HepG2 (cell line): Measurements from ENCODE around the gene GDF7. TPM values are rescaled to one million over a fixed set of nuclear protein-coding genes. Genes with fewer than 3 reads are reported as not detected.

Experiments
- ATAC-seq: fragments of 200-7000 bp; cut with Tn5 transposase; 3 replicates; pipeline ENCODE4 v1.9.1; 2020; ENCODE audit warnings: mild to moderate bottlenecking, moderate library complexity
- BruUV-seq: library from RNA; stranded (reverse); fragments of 400-500 nt; replicated peaks from 2 replicates; lab custom pipeline; 2021; lab: Mats Ljungman, UMichigan
- CTCF ChIA-PET: fragments of 300-600 bp; formaldehyde crosslinking; extraction: SDS; loops from one replicate; lab custom pipeline; 2021; ENCODE audit warnings: low total read pairs, inconsistent platforms, low intra/inter-chr PET ratio; lab: Yijun Ruan, JAX
- POLR2A ChIA-PET: fragments of 350-600 bp; sonication (Branson Sonifier 250); formaldehyde crosslinking; loops from one replicate; lab custom pipeline; 2020; ENCODE audit warnings: antibody characterized with exemption, inconsistent platforms; lab: Yijun Ruan, JAX
- DNase-seq: peaks from one replicate; pipeline ENCODE4 v3.0.0-alpha.2; 2015; ENCODE audit warnings: low spot score
- FAIRE-seq: peaks from 3 replicates; lab custom pipeline; 2011; peaks lifted over from hg19 to GRCh38; lab: Jason Lieb, UNC
- H2AFZ ChIP-seq: one replicate; pipeline ENCODE4 v1.6.1; 2011; ENCODE audit warnings: low read length, inconsistent platforms
- H3K27ac ChIP-seq: fragments of 300-600 bp; 3 replicates; pipeline ENCODE4 v1.8.0; 2011; ENCODE audit warnings: mixed run types, mild to moderate bottlenecking, mixed read lengths, low read length, inconsistent platforms; ENCODE audit not compliant: insufficient read depth; ENCODE audit errors: extremely low read length
- H3K27me3 ChIP-seq, 2 experiments: fragments of 200-600 bp in 1 of 2; 2 replicates in 1 of 2; 3 replicates in 1 of 2; pipeline versions ENCODE4 v1.6.0 to v1.8.0; 2011; ENCODE audit warnings: low read length in 2 of 2, mild to moderate bottlenecking in 2 of 2, moderate library complexity in 2 of 2, inconsistent platforms in 1 of 2; ENCODE audit not compliant: insufficient read depth in 2 of 2, control insufficient read depth in 1 of 2
- H3K36me3 ChIP-seq, 2 experiments: fragments of 200-600 bp in 1 of 2; replicated peaks in 1 of 2; 2 replicates in 1 of 2; 3 replicates in 1 of 2; pipeline versions ENCODE4 v1.5.1 to v1.8.0; 2011; ENCODE audit warnings: low read length in 2 of 2, inconsistent platforms in 1 of 2; ENCODE audit not compliant: insufficient read depth in 2 of 2, control insufficient read depth in 1 of 2
- H3K4me1 ChIP-seq: 2 replicates; pipeline ENCODE4 v1.5.1; 2012; ENCODE audit warnings: low read length, inconsistent platforms; ENCODE audit not compliant: insufficient read depth
- H3K4me2 ChIP-seq: 2 replicates; pipeline ENCODE4 v1.6.0; 2011; ENCODE audit warnings: low read depth, low read length, inconsistent platforms
- H3K4me3 ChIP-seq, 3 experiments: fragments of 200-600 bp in 1 of 3; sonication (generic), shearing (Covaris generic) in 1 of 3; replicated peaks in 1 of 3; 2 replicates each; pipeline ENCODE4 v1.5.1; 2011 to 2016; ENCODE audit warnings: low read length in 3 of 3, inconsistent platforms in 2 of 3, low read depth in 2 of 3, mild to moderate bottlenecking in 2 of 3, control low read depth in 1 of 3, mixed read lengths in 1 of 3; ENCODE audit not compliant: insufficient read depth in 1 of 3
- H3K79me2 ChIP-seq: one replicate; pipeline ENCODE4 v1.6.1; 2011; ENCODE audit warnings: low read length, inconsistent platforms; ENCODE audit not compliant: insufficient read depth
- H3K9ac ChIP-seq: 2 replicates; pipeline ENCODE4 v1.6.0; 2011; ENCODE audit warnings: mild to moderate bottlenecking, low read depth, low read length, inconsistent platforms; ENCODE audit not compliant: insufficient read depth
- H3K9me3 ChIP-seq: 2 replicates; pipeline ENCODE4 v1.5.1; 2012; ENCODE audit warnings: mild to moderate bottlenecking, low read length
- H4K20me1 ChIP-seq: 2 replicates; pipeline ENCODE4 v1.6.0; 2011; ENCODE audit warnings: inconsistent platforms, mild to moderate bottlenecking, low read length, moderate library complexity; ENCODE audit not compliant: insufficient read depth
- IKZF1 ChIP-seq: fragments of 450-650 bp; IDR thresholded peaks from 2 replicates; pipeline ENCODE4 v1.7.1; 2016
- ISL2 ChIP-seq: sonication (generic); formaldehyde crosslinking; IDR thresholded peaks from 2 replicates; pipeline ENCODE4 v1.5.0; 2020; ENCODE audit warnings: missing genetic modification reagents
- NONO ChIP-seq, 2 experiments: fragments of 450-650 bp in 1 of 2; sonication (generic) in 1 of 2; formaldehyde crosslinking in 1 of 2; IDR thresholded peaks in 1 of 2; conservative IDR thresholded peaks in 1 of 2; 2 replicates each; pipeline versions ENCODE4 v1.6.1 to v1.8.0; 2017 to 2022; ENCODE audit warnings: mild to moderate bottlenecking in 1 of 2, missing genetic modification reagents in 1 of 2, moderate library complexity in 1 of 2
- POGZ ChIP-seq: sonication (generic); formaldehyde crosslinking; IDR thresholded peaks from 2 replicates; pipeline ENCODE4 v1.4.0; 2020; ENCODE audit warnings: mild to moderate bottlenecking, missing genetic modification reagents
- SMYD3 ChIP-seq: sonication (generic); formaldehyde crosslinking; IDR thresholded peaks from 2 replicates; pipeline ENCODE4 v1.8.1; 2023; ENCODE audit warnings: mild to moderate bottlenecking, missing genetic modification reagents
- XRCC5 ChIP-seq: fragments of 200-400 bp; formaldehyde crosslinking; optimal IDR thresholded peaks from 2 replicates; pipeline ENCODE3; 2017; ENCODE audit warnings: mild to moderate bottlenecking, low read length
- ZBTB37 ChIP-seq: sonication (generic); formaldehyde crosslinking; IDR thresholded peaks from 2 replicates; pipeline ENCODE4 v1.4.0; 2020; ENCODE audit warnings: mild to moderate bottlenecking, missing genetic modification reagents
- ZBTB38 ChIP-seq: sonication (generic); formaldehyde crosslinking; IDR thresholded peaks from 2 replicates; pipeline ENCODE4 v1.5.1; 2020; ENCODE audit warnings: mild to moderate bottlenecking, missing genetic modification reagents
- ZNF136 ChIP-seq: sonication (generic); formaldehyde crosslinking; IDR thresholded peaks from 2 replicates; pipeline ENCODE4 v1.8.1; 2022; ENCODE audit warnings: low read depth, mild to moderate bottlenecking, moderate library complexity, missing genetic modification reagents
- ZNF142 ChIP-seq: sonication (generic); formaldehyde crosslinking; IDR thresholded peaks from 2 replicates; pipeline ENCODE4 v1.4.0; 2020; ENCODE audit warnings: missing genetic modification reagents
- ZSCAN25 ChIP-seq: sonication (generic); formaldehyde crosslinking; IDR thresholded peaks from 2 replicates; pipeline ENCODE4 v1.8.0; 2022; ENCODE audit warnings: mild to moderate bottlenecking, missing genetic modification reagents
- WGBS: methylation state at CpG from one replicate; pipeline ENCODE4 v1.1.6; 2017; ENCODE audit warnings: low lambda C conversion rate; 5-methylcytosine and 5-hydroxymethylcytosine counted together
- in situ Hi-C: cut with HindIII; loops from 2 replicates; pipeline ENCODE4 v1.10.0; 2017; ENCODE audit warnings: low pct_unique_long_range_greater_than_20kb; ENCODE audit not compliant: extremely low pct_ligation_motif_present
- intact Hi-C: fragments of 100-400 bp; cut with micrococcal nuclease; formaldehyde crosslinking; loops from one replicate; pipeline ENCODE4 v1.10.0; 2022; ENCODE audit not compliant: unreplicated experiment
- polyA plus RNA-seq, 8 experiments: library from polyadenylated mRNA; depleted of rRNA in 3 of 8; stranded (reverse) in 7 of 8; unstranded in 1 of 8; fragments of >200 nt; fragmentation: Illumina TruSeq in 4 of 8; extraction: Trizol in 4 of 8; gene quantifications; 2 replicates each; pipeline versions ENCODE4 v1.2.1 to v1.2.3, GENCODE V29; 2011 to 2016; ENCODE audit warnings: low read depth in 4 of 8, missing spikeins in 1 of 8, mixed read lengths in 1 of 8; ENCODE audit not compliant: insufficient read depth in 1 of 8
- total RNA-seq, 5 experiments: library from RNA; depleted of rRNA; stranded (reverse); fragments of >200 nt; fragmentation: Illumina TruSeq; extraction: Trizol; gene quantifications; 2 replicates each; pipeline ENCODE4 v1.2.3, GENCODE V29; 2016; ENCODE audit warnings: low read depth in 1 of 5
- TF ChIP-seq, protein P1 (sequence below): sonication (generic); formaldehyde crosslinking; IDR thresholded peaks from 2 replicates; pipeline ENCODE4 v1.4.0; 2020; ENCODE audit warnings: mild to moderate bottlenecking, missing genetic modification reagents

GDF7 gene
- total and polyA plus RNA-seq, 2 of the 13 experiments (the other 11 are each of a cell fraction or from before 2014, with no cell fraction given) = 1.6 to 15.0 TPM

- TF ChIP-seq NONO (IDR thresholded peaks at IDR 0.05) = no peak
- TF ChIP-seq NONO (CRISPR knock-in tag; conservative IDR thresholded peaks at IDR 0.05) = peak; percentile 94
- peak; percentile 99 for TF ChIP-seq ZBTB38 (CRISPR knock-in tag)
- peak; percentile 84; the same call in 1 of the 2 replicates for TF ChIP-seq ZNF136
- peak; percentile 73; the same call in 1 of the 2 replicates for TF ChIP-seq ZSCAN25 (CRISPR knock-in tag)
- 0 out of 2 replicates have a peak, but pooled peaks have one; percentile 36 for TF ChIP-seq ISL2 (CRISPR knock-in tag)
- TF ChIP-seq SMYD3 (CRISPR knock-in tag) = no peak
- TF ChIP-seq POGZ = peak; percentile 76
- no peak for TF ChIP-seq IKZF1
Measured at GRCh38 chr2:20635675-20636584, 31.0 kb upstream of the GDF7 start (continued).

- Histone ChIP-seq H3K79me2 (no peaks in the 10 kb centered on the region), H3K36me3 (peaks cover 5 to 9% of the 10 kb centered on the region in 2 experiments), H3K27ac (no peak overlapping the region), H4K20me1 (no peaks in the 10 kb centered on the region), H2AFZ (no peak overlapping the region), H3K27me3 (no peaks in the 10 kb centered on the region), H3K4me3 (no peak overlapping the region), H3K4me2 (no peak overlapping the region), H3K9me3 (no peaks in the 10 kb centered on the region), H3K4me1 (peaks cover 47% of the 10 kb centered on the region), H3K9ac (no peak overlapping the region)
- DNase-seq = no peak
- in situ Hi-C loops (loop anchor here (5.0 kb wide), 1 partner anchor 190 kb away; the partner anchor contains the start of gene RHOB), intact Hi-C loops (loop anchor here (5.0 kb wide), 1 partner anchor 110 kb away; no protein-coding TSS in a partner anchor)
- CTCF ChIA-PET = interaction anchor here (1.0 to 4.4 kb wide), 3 partner anchors 19 to 226 kb away, joined by 3 to 51 read pairs (median 26); no protein-coding TSS in a partner anchor
- FAIRE-seq = no peak
- POLR2A ChIA-PET = interaction anchor here (1.4 kb wide), 1 partner anchor 190 kb away, joined by 3 read pairs; the partner anchor contains the start of gene RHOB
- no peak for ATAC-seq
- 87% methylated on average over 10 of the region's 13 CpGs for WGBS
- no TSS peak for BruUV-seq
- no peak for TF ChIP-seq ZBTB37 (CRISPR knock-in tag)
- TF ChIP-seq ZNF142 (CRISPR knock-in tag) = no peak
- no peak for TF ChIP-seq XRCC5
- TF ChIP-seq, protein P1, sequence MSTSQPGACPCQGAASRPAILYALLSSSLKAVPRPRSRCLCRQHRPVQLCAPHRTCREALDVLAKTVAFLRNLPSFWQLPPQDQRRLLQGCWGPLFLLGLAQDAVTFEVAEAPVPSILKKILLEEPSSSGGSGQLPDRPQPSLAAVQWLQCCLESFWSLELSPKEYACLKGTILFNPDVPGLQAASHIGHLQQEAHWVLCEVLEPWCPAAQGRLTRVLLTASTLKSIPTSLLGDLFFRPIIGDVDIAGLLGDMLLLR = no peak
Measured at GRCh38 chr2:20637147-20637546, 29.8 kb upstream of the GDF7 start.
